Stomach (tissue), 9 donors: ENCODE results near the gene PDIA4. TPM values are rescaled to one million over a fixed set of nuclear protein-coding genes. Genes with fewer than 3 reads are reported as not detected.
"Not testable (repeated sequence)": the region's sequence is repeated elsewhere in the genome, so short reads cannot be mapped to it uniquely, and the experiment has no call there.

Experiments used
- DNase-seq, 2 donors: peaks; one replicate each; pipeline versions ENCODE4 v3.0.0 to v3.0.0-alpha.2; 2013 to 2019
- H3K27ac ChIP-seq, 5 donors: fragments of 200-600 bp in 4 of 5; sonication (generic) in 4 of 5; one replicate each; pipeline ENCODE4 v1.5.1; 2013 to 2019; ENCODE audit warnings: mild to moderate bottlenecking in 1 of 5, moderate library complexity in 1 of 5
- H3K27me3 ChIP-seq, 3 donors: fragments of 200-600 bp; sonication (generic); one replicate each; pipeline ENCODE4 v1.5.1; 2017 to 2019; ENCODE audit warnings: mixed run types in 1 of 3
- H3K36me3 ChIP-seq, 4 donors: fragments of 200-600 bp; sonication (generic); 1 replicate in 3 of 4; 2 replicates in 1 of 4; pipeline ENCODE4 v1.5.1; 2016 to 2019
- H3K4me1 ChIP-seq, 4 donors: fragments of 200-600 bp; sonication (generic); one replicate each; pipeline ENCODE4 v1.5.1; 2016 to 2019
- H3K4me3 ChIP-seq, 4 donors: fragments of 200-600 bp; sonication (generic) in 3 of 4; one replicate each; pipeline ENCODE4 v1.5.1; 2016 to 2019; ENCODE audit warnings: mild to moderate bottlenecking in 1 of 4
- H3K9me3 ChIP-seq, 4 donors: fragments of 200-600 bp; sonication (generic); one replicate each; pipeline ENCODE4 v1.5.1; 2016 to 2019
- EP300 ChIP-seq: sonication (generic); formaldehyde crosslinking; IDR thresholded peaks from one replicate; pipeline ENCODE4 v1.6.1; 2017; ENCODE audit warnings: antibody characterized with exemption
- POLR2A ChIP-seq, 4 donors: fragments of 450-650 bp; IDR thresholded peaks; one replicate each; pipeline ENCODE4 v1.6.1; 2016; ENCODE audit warnings: antibody characterized with exemption in 4 of 4, control low read depth in 2 of 4, mild to moderate bottlenecking in 1 of 4, moderate library complexity in 1 of 4
- POLR2AphosphoS5 ChIP-seq, 3 donors: sonication (generic); formaldehyde crosslinking; IDR thresholded peaks; one replicate each; pipeline ENCODE4 v1.6.1; 2016; ENCODE audit warnings: antibody characterized with exemption in 3 of 3
- WGBS, 5 donors: extraction: QIAGEN DNeasy Blood & Tissue Kit in 3 of 5; methylation state at CpG; one replicate each; pipeline versions ENCODE4 v1.1.5 to v1.1.7; 2013 to 2018; 5-methylcytosine and 5-hydroxymethylcytosine counted together
- intact Hi-C: fragments of 100-400 bp; cut with DNase I; formaldehyde crosslinking; loops from one replicate; pipeline ENCODE4 v1.15.1; 2023; ENCODE audit warnings: low total_unique reads
- polyA plus RNA-seq, 3 donors: library from polyadenylated mRNA; stranded (reverse); fragments of 200-250 nt; gene quantifications; one replicate each; pipeline ENCODE4 v1.2.3, GENCODE V29; 2013
- total RNA-seq, 5 donors: library from RNA; depleted of rRNA; stranded (reverse); fragments of >200 nt; gene quantifications; one replicate each; pipeline versions ENCODE4 v1.1.0 to v1.2.3, GENCODE V29; 2014 to 2016
- TF ChIP-seq, protein P1 (sequence below), 7 experiments: fragments of 450-650 bp in 4 of 7; fragments of 200-600 bp in 3 of 7; sonication (generic) in 3 of 7; IDR thresholded peaks; one replicate each; pipeline ENCODE4 v1.5.1; 2016 to 2019; ENCODE audit warnings: antibody characterized with exemption in 7 of 7, control low read depth in 2 of 7, mild to moderate bottlenecking in 1 of 7
- donor health status: healthy with polysubstance abuse.
- donor health status: Bipolar disorder and iron deficiency.
- donor health status: healthy.

Gene PDIA4
- total and polyA plus RNA-seq, 8 donors, result 13.7 to 185 (median 73.3) TPM

DNA sequence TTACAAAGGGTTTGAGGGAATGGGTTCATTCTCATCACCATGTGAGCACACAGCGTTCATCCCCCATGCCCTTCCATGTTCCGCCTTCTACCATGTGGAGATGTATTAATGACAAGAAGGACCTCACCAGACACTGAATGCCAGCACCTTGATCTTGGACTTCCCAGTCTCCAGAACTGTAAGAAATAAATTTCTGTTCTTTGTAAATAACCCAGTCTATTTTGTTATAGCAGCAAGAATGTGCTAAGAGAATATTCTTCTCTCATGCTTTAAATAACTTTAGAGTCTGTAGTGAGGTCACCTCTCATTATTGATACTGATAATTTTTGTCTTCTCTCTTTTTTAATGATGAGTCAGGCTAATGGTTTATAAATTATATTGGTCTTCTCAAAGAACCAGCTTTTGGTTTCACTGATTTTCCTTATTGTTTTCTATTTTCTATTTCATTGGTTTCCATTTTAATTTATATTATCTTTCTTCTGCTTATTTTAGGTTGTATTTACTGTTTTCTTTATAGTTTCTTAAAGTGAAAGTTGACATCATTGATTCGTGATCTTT is 3.1 kb upstream of the PDIA4 start:
- intact Hi-C loops, result no loop called here
- Histone ChIP-seq H3K9me3 (peaks cover 0 to 2% (median 0%) of the 10 kb centered on the region in 4 donors), H3K27me3 (no peaks in the 10 kb centered on the region), H3K27ac (no peak overlapping the region), H3K4me1 (peaks cover 8 to 22% (median 15%) of the 10 kb centered on the region in 4 donors), H3K36me3 (no peaks in the 10 kb centered on the region), H3K4me3 (no peak overlapping the region)
- DNase-seq, result no peak
- no peak for TF ChIP-seq POLR2A (IDR thresholded peaks at IDR 0.05)
- TF ChIP-seq EP300, result no peak
- no peak for TF ChIP-seq POLR2AphosphoS5 (IDR thresholded peaks at IDR 0.05)
- TF ChIP-seq, protein P1, sequence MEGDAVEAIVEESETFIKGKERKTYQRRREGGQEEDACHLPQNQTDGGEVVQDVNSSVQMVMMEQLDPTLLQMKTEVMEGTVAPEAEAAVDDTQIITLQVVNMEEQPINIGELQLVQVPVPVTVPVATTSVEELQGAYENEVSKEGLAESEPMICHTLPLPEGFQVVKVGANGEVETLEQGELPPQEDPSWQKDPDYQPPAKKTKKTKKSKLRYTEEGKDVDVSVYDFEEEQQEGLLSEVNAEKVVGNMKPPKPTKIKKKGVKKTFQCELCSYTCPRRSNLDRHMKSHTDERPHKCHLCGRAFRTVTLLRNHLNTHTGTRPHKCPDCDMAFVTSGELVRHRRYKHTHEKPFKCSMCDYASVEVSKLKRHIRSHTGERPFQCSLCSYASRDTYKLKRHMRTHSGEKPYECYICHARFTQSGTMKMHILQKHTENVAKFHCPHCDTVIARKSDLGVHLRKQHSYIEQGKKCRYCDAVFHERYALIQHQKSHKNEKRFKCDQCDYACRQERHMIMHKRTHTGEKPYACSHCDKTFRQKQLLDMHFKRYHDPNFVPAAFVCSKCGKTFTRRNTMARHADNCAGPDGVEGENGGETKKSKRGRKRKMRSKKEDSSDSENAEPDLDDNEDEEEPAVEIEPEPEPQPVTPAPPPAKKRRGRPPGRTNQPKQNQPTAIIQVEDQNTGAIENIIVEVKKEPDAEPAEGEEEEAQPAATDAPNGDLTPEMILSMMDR (IDR thresholded peaks at IDR 0.05), result no peak
- 94 to 97% (median 95%) methylated on average over 3 of the region's 3 CpGs for WGBS, 5 donors

DNA sequence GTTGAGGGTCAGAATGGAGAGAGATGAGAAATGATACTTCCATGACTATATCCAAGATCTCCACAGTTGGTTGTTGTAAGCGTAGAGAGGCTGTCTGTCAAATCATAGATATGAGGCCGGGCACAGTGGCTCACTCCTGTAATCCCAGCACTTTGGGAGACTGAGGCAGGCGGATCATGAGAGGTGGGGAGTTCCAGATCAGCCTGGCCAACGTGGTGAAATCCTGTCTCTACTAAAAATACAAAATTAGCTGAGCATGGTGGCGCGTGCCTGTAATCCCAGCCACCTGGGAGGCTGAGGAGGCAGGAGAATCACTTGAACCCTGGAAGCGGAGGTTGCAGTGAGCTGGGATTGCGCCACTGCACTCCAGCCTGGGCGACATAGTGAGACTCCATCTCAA is 2.1 kb upstream of the PDIA4 start:
- intact Hi-C loops, H3K9me3 ChIP-seq, H3K27ac ChIP-seq, DNase-seq, H3K36me3 ChIP-seq, H3K27me3 ChIP-seq, H3K4me3 ChIP-seq: not testable (repeated sequence)
- 90 to 99% (median 94%) methylated on average over 9 of the region's 9 CpGs for WGBS, 5 donors
- peaks cover 14 to 32% (median 24%) of the 10 kb centered on the region in 4 donors for H3K4me1 ChIP-seq

DNA sequence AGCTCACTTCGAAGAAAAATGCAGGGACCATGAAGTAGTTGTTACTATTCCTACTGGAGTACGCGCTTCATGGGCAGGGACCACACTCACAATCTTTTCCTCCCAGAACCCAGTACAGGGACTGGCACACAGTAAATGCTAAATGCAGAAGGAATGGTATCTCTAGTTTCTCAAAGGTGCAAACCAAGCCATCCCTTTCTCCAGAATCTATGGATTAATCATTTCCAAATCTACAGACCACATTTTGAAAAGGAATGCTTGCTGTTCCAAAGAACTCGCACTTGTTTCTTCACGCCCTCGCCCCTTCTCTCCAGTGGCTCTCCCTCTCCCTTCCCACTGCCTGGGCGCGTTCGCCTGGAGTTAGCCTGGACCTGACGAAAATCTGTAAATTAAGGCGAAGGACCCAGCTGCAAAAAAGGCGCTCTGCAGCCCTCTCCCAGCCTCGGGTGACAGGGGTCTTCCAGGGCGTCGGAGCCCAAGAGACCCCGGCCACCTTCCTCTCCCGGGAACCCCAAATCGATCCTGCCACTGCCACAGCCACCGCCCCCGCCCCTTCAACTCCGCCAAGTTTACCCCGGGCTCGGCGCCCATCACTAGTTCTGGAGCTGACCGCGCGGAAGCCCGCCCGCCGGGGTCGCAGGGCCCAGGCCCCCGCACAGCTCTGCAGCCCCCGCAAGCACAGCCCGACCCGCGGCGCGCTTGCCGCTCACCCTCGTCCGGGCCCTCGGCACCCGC is 527 bp downstream of the PDIA4 start:
- Histone ChIP-seq H3K4me1 (peaks cover 14 to 51% (median 38%) of the 10 kb centered on the region in 4 donors), H3K9me3 (no peaks in the 10 kb centered on the region), H3K27me3 (no peaks in the 10 kb centered on the region), H3K36me3 (peaks cover 0 to 8% (median 0%) of the 10 kb centered on the region in 4 donors), H3K27ac (peak overlapping the region; percentile 95 to 97 (median 96)), H3K4me3 (peak overlapping the region; percentile 85 to 94 (median 90))
- intact Hi-C loops, result no loop called here
- 0 to 1% (median 1%) methylated on average over 21 to 43 of the region's 43 CpGs for WGBS, 5 donors
- peak in 1 of 2 donors; percentile 41 for DNase-seq
- TF ChIP-seq, protein P1 (IDR thresholded peaks at IDR 0.05), result peak in 1 of 7 experiments; percentile 10
- no peak for TF ChIP-seq POLR2A (IDR thresholded peaks at IDR 0.05)

DNA sequence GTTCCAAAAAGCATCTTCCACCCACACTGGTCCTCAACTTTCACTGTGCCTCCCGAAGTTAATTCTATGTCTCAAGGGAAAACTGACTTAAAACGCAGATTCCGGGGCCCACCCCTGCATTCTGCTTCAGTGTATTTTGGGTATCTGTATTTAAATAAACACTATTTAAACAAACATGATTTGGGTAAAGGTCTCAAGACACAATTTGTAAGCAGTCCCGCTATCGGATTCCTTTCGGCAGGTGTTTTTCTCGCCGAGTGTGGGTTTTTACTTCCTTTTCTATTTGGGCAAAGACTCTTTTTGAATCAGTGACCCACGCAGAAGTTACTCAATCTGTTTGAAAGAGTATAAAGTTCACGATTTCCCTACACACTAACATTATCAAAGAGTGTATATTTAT is 1.2 kb downstream of the PDIA4 start:
- peak overlapping the region; percentile 10 to 97 (median 95) for H3K27ac ChIP-seq
- H3K36me3 ChIP-seq, result peaks cover 0 to 8% (median 0%) of the 10 kb centered on the region in 4 donors
- intact Hi-C loops, result no loop called here
- no peak for DNase-seq
- H3K4me3 ChIP-seq, result peak overlapping the region; percentile 85 to 94 (median 90)
- peaks cover 14 to 59% (median 43%) of the 10 kb centered on the region in 4 donors for H3K4me1 ChIP-seq
- no peaks in the 10 kb centered on the region for H3K9me3 ChIP-seq
- WGBS, 5 donors, result 7 to 23% (median 13%) methylated on average over 10 of the region's 10 CpGs
- TF ChIP-seq EP300 (no peak), POLR2AphosphoS5 (IDR thresholded peaks at IDR 0.05) (no peak), POLR2A (IDR thresholded peaks at IDR 0.05) (no peak)
- TF ChIP-seq, protein P1 (IDR thresholded peaks at IDR 0.05), result no peak
- no peaks in the 10 kb centered on the region for H3K27me3 ChIP-seq

DNA sequence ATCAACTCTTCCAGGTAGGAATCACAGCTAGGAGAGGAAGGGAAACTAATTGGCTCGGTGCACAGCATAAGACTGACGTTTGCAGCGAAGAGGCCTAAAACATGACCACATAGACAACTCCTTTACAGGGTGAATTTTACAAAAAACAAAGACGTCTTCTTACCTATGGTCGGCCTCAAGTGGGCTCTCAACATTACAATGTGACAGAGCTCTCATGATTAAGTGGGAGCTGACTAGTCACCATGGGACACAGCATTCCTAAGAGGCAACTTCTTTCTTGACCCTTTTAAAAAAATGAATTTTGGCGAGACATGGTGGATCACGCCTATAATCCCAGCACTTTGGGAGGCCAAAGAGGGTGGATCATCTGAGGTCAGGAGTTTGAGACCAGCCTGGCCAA is 4.6 kb downstream of the PDIA4 start:
- intact Hi-C loops, result no loop called here

More for the DNA sequence above, 4.6 kb downstream of the PDIA4 start:
- TF ChIP-seq, protein P1 (IDR thresholded peaks at IDR 0.05), result no peak
- TF ChIP-seq POLR2AphosphoS5 (IDR thresholded peaks at IDR 0.05) (no peak), POLR2A (IDR thresholded peaks at IDR 0.05) (no peak), EP300 (no peak)
- H3K4me3 ChIP-seq, result no peak overlapping the region
- DNase-seq, result no peak
- H3K4me1 ChIP-seq, result peaks cover 9 to 52% (median 41%) of the 10 kb centered on the region in 4 donors
- no peaks in the 10 kb centered on the region for H3K27me3 ChIP-seq
- no peak overlapping the region for H3K27ac ChIP-seq
- H3K9me3 ChIP-seq, result no peaks in the 10 kb centered on the region
- peaks cover 10 to 40% (median 25%) of the 10 kb centered on the region in 4 donors for H3K36me3 ChIP-seq
- WGBS, 5 donors, result 68 to 77% (median 71%) methylated on average over 7 of the region's 7 CpGs
